HG03095 (cell line): ENCODE data around the gene COL8A1.

Experiments
- ATAC-seq: cut with Tn5 transposase; IDR thresholded peaks from one replicate; pipeline ENCODE4 v1.9.1; 2021; ENCODE audit warnings: moderate library complexity; ENCODE audit not compliant: unreplicated experiment

COL8A1 gene

DNA sequence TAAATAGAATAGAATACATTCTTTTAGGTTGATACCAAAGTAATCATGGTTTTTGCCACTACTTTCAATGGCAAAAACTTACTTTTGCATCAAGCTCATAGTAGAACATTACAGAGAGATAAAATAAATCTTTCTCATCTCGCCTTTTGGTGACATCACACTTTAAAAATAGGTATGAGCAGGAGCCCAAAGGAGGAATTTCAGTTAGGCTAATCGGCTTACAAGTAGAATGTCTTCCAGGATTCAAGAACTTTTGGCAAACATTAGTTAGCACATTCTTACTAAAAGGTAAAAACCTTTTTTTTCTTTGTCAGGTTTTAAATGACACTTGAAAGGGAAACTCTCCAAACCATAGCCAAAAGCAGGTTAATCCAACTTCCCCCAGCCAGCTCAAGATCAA is 119.6 kb downstream of the COL8A1 start:
- no peak for ATAC-seq

DNA sequence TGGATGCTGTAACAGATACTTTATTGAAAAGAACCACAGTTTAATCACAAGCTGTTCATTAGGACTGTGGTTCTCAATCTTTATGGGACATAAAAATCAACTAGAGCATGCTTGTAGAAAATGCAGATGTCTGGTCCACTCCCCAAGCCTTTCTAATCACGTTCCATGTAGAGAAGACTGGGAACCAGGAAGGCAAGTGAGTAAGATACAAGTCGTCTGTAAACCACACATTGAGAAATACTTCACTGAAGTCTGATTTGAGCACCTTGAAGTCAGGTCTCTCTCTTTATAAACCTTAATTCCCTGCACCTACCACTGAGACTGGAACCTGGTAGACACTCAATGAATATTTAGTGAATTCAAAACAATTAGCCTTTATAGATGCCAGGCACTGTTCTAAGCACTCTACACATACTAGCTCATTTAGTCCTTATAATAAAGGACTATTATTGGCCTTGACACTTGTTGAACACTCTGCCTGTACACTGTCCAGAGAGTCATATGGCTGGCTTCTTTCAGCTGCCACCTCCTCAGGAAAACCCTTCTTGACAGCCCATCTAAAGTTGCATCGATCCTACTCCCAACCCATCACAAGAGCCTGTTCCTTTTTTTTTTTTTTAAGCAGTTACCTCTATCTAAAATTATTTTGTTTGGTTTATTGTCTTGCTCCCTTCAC is 120.2 kb downstream of the COL8A1 start:
- no peak for ATAC-seq

DNA sequence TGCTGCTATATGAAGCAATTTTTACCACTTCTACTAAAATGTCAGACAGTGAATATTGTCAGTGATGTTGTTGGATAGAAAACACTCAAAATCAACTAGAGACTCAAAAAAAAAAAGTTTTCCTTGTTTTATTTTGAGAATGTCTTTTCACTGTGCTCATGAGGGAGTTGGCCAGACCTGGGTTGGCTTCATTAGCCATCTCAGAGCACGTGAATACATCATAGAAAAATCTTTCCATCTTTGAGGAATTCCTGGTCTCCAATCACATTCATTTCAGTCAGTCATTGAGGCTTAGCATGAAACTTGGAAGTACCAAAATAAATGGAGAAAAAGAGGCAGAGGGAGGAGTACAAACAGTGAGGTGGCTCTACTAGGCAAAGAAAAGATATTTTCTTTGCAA is 121.6 kb downstream of the COL8A1 start:
- ATAC-seq: no peak

DNA sequence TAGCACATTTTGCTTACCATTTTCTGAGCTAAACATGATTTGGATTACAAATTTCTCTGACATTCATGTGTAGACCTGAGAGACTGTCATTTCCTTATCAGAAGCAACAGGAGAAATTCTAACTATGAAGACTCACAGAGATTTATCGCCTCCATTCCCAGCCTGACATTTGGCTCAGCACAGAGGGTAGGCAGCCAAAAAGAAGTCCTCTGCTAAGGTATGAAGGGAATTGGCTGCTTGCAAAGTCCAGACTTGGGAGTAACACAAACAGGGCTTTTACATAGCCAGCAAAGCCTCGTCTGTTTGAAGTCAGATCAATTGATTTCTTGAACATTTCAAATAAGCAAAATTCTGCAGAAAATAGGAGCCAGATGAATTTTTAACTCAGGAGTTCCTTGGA is 122.2 kb downstream of the COL8A1 start:
- no peak for ATAC-seq

- ATAC-seq: no peak
These were observed 123.2 kb downstream of the COL8A1 start for GRCh38 chr3:99761415-99762165.

DNA sequence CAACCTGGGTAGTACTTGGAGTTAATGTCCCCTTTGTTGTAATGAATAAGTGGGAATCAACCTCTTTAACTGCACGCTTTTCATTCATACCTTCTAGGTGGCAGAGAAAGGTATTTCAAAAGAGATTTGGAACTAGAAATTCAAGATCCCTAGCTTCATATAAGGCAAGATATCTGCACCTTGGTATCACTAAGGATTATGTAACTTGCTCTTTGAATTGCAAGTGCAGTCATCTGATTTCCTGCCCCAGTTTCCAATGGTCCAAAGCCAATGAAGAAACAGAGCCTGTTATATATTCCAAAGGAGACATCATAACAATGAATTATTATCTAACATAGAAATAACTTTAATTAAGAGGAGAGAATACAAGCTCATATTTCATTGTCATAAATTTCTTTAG is 124.5 kb downstream of the COL8A1 start:
- no peak for ATAC-seq

DNA sequence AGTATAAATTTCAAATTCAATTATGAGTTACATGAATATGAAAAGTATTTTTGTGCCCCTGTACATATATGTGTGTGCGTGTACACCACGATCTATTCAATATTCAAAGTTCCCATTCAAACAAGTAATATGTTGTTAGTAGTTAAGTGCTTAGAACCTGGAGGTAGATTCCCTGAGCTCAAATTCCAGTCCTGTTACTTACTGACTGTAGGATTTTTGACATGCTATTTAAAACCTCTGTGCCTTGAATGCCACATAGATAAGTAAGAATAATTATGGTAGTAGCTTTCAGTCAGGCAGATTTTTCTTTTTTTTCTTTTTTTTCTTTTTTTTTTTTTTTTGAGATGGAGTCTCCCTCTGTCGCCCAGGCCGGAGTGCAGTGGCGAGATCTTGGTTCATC is 126.0 kb downstream of the COL8A1 start:
- ATAC-seq: no peak

DNA sequence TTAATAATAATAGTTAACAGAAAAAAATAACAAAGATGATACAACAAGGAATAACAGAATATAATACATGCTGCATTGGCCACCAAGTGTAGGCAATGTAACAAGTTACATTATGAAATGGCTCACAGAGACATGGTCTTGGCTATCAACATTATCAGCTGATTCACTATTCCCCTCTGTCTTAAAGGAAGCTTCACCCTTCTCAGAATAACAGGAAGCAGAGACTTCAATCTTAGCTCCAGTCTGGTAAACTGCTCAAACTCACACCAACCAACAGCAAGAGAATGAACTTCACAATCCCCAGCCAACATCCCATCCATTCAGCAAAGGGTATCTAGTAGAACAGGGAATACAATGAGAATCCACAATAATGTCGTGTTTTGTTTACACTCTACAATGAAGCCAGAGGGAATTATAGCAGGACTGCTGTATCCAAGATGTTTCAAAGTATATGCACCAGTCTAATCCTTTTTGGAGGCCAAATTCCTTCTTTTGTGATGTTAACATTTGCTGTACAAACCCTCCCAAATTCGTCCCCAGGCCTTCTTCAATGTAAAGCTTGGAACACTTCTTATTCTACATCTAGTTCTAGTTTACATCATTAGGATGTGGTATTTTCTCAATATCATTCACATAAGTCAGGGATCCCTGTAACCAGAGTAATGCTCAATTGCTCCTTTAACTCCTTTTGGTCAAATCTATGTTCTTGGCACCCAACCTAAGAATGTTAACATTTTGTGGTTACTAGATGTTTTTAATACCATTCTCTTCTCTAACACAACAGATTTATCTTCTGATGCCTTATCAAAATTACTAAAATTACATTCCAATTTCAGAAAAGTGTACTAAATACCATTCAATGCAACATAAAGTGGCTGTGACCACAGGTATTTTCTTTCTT is 126.9 kb downstream of the COL8A1 start:
- no peak for ATAC-seq

GRCh38 chr3:99767291-99767690 is 128.9 kb downstream of the COL8A1 start:
- ATAC-seq: no peak

GRCh38 chr3:99768126-99768525 is 129.7 kb downstream of the COL8A1 start:
- no peak for ATAC-seq

DNA sequence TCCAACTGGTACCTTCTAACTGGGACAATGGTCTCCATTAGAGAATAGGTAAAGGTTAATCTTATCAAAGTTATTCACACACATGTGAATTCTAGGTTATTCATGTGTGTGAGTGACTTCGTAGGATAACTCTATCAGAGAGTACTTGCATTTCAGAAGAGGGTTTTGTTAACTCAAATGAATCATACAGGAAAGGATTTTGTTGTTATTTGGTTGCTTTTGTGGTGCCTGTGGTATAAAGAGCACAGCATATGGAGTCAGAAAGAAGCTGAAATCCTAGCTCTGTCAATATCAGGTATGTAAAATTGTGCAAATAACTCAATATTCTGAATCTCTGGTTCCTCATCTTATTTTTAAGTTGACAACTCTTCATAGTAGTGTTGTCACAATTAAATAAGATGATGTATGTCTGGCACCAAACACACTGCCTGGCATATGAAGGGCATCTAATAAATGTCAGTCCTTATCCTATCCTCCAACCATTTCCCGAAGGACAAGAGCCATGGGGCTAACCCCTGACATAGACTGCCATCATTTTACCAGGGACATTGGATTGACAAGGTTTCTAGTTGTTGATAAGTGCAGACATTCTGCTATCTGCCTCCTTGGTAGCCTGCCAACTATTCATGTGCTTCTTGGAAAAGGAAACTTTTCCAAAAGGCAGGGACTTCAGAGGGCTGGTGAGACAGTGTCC is 130.6 kb downstream of the COL8A1 start:
- ATAC-seq: no peak

DNA sequence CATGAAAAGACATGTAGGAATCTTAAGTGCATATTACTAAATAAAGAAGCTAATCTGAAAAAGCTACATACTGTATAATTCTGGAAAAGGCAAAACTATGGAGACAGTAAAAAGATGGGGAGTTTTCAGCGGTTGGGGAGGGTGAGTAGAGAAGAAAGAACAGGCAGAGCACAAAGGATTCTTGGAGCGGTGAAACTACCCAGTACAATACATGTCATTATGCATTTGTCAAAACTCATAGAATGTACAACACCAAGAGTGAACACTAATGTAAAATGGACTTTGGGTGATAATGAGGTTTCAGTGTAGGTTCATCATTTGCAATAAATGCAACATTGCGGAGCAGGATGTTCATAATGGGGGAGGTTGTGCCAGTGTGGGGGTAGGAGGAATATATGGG is 133.8 kb downstream of the COL8A1 start:
- ATAC-seq: no peak

DNA sequence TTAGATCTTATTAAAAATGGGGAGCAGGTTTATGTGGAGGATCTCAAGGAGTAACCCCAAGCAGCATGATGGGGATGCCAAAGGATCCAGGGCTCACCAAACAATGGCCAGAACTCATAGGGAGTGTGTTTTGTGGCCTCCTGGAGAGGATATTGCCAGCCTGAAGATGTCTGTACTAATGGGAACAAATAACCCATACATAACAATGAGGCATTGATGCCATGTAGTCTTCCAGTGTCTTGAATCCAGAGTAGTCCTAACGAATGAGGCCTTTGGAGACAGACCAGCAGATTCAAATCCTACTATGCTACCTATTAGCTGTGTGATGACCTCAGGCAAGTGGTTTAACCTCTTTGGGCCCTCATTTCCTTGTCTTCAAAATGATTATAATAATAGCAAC is 134.3 kb downstream of the COL8A1 start:
- ATAC-seq: no peak

DNA sequence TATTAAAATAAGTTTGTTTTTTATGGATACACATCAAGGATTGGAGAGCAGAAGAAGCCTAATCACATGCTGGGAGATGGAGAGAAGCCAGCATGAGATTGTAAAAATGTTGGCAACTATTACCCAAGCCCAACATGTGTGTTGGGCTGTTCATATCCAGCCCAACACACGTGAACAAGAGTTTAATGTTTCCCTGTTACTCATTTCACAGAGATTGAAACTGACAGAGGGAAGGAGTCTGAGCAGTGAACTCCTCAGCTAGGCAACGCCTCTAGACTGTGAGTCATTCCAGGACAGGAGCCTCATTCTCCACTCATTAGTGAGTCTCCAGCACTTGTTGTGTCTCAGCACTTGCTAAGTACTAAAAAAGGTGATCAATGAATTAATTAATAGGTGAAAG is 136.1 kb downstream of the COL8A1 start:
- peak; percentile 97 for ATAC-seq

DNA sequence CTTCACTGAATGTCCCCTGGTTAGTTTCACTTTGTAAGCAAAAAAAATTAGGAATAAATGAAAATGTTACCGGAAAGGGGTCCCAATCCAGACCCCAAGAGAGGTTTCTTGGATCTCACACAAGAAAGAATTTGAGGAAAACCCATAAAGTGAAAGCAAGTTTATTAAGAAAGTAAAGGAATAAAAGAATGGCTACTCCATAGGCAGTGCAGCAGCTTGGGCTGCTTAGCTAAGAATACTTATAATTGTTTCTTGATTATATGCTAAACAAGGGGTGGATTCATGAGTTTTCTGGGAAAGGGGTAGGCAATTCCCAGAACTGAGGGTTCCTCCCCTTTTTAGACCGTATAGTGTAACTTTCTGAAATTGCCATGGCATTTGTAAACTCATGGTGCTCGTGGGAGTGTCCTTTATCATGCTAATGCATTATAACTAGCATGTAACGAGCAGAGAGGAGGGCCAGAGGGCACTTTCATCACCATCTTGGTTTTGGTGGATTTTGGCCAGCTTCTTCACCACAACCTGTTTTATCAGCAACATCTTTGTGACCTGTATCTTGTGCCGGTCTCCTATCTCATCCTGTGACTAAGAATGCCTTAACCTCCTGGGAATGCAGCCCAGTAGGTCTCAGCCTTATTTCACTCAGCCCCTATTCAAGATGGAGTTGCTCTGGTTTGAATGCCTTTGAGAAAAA is 138.3 kb downstream of the COL8A1 start:
- no peak for ATAC-seq

DNA sequence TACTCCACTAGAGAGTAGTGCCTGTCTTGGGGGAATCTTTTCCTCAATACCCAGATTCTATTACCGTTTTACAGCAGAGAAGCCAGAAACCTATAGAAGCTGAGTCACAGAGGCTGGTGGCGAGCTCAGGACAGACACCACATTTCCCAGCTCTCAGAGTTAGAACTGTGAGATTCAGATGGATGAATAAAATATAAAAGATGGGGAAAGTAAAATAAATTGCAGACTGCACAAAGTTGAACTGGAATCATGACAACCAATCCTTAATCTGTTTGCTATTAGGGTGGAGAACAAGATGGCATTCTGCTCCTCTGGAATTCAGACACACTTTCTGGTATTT is 138.8 kb downstream of the COL8A1 start:
- no peak for ATAC-seq

GRCh38 chr3:99777708-99778107 is 139.3 kb downstream of the COL8A1 start:
- ATAC-seq: no peak

GRCh38 chr3:99780749-99781148 is 142.4 kb downstream of the COL8A1 start:
- ATAC-seq: no peak

GRCh38 chr3:99781761-99782160 is 143.4 kb downstream of the COL8A1 start:
- no peak for ATAC-seq

GRCh38 chr3:99783011-99783573 is 144.7 kb downstream of the COL8A1 start:
- no peak for ATAC-seq
